ENCODE results near the gene CACNA1D.
"Not testable (repeated sequence)": the region's sequence is repeated elsewhere in the genome, so short reads cannot be mapped to it uniquely, and the experiment has no call there.

The CACNA1D gene

GRCh38 chr3:53526704-53527055 lies 32.3 kb downstream of the CACNA1D start:
- no peak for DNase-seq (ENCODE audit: low read depth)

DNA sequence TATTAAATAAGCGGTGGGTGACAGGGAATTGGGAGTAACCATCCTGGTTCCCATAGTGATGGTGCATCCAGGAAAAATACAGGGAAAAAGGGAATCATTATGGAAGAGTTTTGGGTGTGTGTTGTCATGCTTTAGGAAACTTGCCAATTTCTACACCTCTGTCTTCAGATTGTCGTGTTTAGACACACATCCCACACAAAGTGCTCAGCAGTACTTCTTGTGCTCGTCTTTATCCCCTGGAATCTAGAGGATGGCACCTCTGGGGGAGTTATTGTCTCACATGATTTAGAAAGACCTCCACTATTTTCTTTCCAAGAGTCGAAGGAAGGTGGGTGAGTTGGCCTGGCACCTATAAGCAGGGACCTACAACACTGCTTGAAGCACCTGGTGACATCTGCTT lies 35.8 kb downstream of the CACNA1D start:
- DNase-seq (ENCODE audit: low read depth) = no peak

DNA sequence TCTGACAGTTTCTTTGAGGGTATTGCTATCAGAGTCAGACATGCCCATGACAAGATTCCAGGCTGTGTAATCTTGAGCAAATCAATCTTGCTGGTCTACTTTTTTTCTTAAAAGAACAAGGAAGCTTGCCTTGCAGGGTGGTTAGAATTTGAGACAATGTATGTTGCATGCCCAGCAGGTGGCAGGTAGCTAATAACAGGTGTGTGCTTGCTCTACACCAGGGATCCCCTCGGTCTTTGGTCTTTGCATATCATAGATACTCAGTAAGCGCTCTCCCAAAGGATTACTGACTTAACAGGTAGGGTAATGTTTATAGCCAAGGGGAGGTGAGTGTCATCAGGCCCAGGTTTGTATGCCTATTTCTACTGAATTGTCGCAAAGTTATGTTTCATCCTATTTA lies 37.3 kb downstream of the CACNA1D start:
- no peak for DNase-seq (ENCODE audit: low read depth)

DNA sequence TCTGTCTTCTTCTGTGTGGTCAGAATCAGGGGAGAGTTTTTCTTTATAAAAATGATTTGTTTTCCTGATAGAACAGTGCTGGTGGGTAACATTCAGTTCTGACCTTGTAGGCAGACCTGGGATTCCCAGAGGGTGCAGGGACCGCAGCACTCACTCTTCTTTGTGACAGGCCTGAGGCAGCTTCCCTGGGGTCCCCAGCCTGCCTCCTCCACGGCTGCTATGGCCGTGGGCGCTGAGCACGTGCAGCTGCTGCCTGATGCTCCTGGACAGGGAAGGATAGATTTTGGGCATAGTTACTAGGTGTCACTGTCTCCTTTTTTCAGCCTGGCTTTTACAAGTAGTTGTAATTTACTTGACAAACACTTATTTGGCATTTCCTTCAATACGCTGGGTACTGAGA lies 39.1 kb downstream of the CACNA1D start:
- no peak for DNase-seq (ENCODE audit: low read depth)

DNA sequence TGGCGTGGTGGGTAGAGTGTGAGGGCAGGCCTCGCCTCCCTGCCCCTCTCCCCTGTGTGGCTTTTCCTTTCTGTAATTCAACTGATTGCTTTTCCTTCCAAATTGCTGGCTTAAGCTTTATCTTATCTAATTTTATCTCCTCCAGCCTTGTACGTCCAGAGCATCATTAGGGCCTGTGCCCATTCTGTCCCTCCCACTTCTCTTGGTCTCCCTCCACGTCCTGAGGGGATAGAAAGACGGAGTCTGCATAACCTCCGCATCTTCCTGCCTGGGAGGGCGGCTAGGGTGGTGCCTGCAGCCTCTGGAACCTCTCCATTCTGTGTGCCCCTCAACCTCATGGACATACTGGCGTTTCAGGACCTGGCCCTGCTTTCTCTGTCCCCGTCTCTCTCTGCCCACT lies 39.8 kb downstream of the CACNA1D start:
- DNase-seq (ENCODE audit: low read depth) = no peak

DNA sequence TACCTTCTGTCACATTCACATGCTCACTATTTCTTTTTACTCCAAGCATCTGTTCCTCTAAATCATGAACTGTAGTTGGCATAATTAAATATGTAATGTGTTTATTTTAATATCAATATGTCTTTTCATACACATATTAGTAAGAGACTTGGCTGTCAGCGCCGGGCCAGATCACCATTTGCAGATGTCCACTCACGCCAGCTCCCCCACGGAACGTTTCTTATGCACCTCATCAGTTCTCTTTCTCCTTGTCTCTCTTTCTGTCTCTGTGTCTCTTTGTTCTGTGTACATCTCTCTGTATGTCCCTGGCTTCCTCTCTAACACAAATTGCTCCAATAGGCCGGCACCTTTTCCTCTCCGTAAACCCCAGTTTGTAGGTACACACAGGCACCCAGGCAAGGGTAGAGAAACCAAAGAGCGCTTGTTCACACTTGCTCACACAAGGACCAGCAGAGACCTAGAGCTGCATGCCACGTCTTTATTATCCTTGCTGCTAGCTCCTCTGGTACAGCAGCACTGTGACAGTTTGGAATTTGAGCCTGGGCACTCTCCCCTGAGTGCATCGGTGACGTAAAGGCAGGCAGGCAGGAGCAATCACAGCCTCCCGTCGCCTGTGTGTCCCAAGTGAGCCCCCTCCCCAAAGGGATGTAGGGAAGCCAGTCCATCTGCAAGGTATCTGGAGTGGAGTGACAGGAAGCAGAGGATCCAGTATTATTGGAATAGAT lies 40.4 kb downstream of the CACNA1D start:
- no peak for DNase-seq (ENCODE audit: low read depth)

DNA sequence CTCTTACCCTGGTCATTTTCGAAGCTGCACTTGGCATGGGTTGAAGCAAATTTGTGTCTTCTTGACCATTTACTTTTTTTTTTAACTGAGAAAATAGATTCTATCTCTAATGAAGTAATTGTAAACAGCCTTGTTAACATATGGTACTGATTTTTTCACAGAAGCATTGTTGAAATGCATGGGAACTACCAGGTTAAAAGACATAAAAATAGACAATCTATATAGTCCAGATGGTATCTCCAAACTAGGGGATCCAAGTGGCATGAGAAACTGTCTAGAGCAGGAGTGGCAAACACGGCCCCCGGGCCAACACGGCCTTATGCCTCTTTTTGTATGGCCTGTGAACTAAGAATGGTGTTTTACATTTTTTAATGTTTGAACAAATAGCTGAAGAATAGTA lies 41.9 kb downstream of the CACNA1D start:
- DNase-seq (ENCODE audit: low read depth) = peak; percentile 13

DNA sequence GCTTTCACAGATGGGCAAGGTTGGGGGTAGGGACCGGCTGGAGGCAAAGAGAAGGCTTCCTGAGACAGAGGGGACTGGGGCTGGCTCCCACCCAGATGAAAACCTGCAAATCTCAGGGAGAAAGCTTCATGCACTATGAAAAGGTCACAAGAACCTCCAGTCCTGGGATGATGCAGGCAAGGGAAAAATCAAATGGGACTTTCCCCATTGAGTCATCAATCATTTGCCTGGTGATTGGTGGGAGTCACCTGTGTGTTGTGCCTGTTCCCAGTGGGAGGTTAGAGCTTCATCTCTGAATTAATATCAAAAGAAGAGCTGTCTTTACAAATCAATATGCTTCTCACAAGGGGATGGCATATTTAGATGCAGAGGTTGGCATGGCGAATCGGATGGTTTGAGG lies 49.9 kb downstream of the CACNA1D start:
- DNase-seq (ENCODE audit: low read depth) = no peak

GRCh38 chr3:53545310-53545995 lies 51.0 kb downstream of the CACNA1D start:
- DNase-seq (ENCODE audit: low read depth) = no peak

GRCh38 chr3:53545996-53546359 lies 51.6 kb downstream of the CACNA1D start:
- no peak for DNase-seq (ENCODE audit: low read depth)

GRCh38 chr3:53547327-53547726 lies 52.9 kb downstream of the CACNA1D start:
- DNase-seq (ENCODE audit: low read depth) = no peak

- DNase-seq (ENCODE audit: low read depth) = no peak
Measured at GRCh38 chr3:53550005-53550620, 55.7 kb downstream of the CACNA1D start.

- DNase-seq (ENCODE audit: low read depth) = no peak
Measured at GRCh38 chr3:53551324-53551723, 56.9 kb downstream of the CACNA1D start.

DNA sequence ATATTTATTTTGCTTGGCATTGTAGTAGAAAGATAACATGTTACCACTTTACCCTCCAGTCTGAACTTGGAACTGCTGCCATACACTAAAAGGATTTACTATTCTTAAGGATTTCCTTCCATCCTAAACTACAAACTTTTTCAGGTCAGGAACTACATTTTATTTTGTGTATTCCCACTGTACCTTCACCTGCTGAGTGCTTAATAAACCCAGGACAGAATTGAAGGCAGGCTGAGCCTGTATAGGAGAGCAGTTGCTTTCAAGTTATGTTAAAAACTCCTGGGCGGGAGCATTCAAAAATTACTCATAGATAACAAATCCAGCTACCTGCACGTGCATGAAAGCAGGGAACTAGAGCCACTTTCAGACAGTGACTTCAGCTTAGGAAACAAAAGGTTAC lies 58.3 kb downstream of the CACNA1D start:
- no peak for DNase-seq (ENCODE audit: low read depth)

GRCh38 chr3:53553200-53553599 lies 58.8 kb downstream of the CACNA1D start:
- no peak for DNase-seq (ENCODE audit: low read depth)

DNA sequence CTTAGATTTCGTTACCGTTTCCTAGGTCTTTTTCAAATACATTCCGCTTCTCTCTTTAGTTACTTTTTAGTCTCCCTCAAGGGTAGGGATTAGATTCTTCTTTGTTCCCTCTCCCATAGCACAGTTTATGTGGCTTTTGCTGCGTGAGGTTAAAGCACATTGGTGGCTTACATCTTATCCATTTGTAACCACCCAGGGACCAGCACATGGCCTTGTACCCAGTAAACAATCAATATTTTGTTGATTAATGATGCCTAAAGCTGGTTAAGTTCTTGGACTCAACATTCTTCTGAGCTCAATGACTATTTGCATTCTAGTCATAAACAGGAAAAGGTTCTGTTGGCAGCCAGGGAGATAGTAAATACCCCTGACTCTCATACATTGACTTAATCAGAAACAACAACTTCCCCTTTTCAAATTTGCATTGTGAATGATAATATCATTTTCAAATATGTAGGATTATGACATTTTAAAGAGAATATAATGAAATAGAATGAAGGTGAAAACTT lies 60.2 kb downstream of the CACNA1D start:
- no peak for DNase-seq (ENCODE audit: low read depth)

DNA sequence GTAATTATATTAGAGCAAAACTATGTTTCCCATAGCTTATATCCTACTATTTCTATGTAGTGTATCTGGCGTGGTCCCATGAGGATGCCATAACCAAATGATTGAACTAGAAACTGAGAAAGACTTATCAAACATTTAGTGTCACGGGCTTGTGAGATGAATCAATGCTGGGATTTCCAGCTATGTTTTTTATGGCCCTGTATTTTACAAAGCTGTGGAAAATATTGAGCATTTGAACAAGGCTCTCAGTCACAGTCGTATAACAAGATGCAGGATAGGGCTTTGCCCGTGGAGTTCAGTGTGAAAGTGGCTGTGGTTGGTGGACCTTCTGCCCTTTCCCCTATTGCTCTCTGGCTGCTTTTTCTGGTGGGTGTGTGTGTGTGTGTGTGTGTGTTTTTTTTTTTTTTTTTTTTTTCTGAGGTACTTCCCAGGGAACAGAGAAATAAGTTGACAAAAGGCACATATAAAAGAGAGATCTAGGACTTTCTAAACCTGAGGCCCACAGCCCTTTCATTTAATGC lies 60.7 kb downstream of the CACNA1D start:
- no peak for DNase-seq (ENCODE audit: low read depth)

DNA sequence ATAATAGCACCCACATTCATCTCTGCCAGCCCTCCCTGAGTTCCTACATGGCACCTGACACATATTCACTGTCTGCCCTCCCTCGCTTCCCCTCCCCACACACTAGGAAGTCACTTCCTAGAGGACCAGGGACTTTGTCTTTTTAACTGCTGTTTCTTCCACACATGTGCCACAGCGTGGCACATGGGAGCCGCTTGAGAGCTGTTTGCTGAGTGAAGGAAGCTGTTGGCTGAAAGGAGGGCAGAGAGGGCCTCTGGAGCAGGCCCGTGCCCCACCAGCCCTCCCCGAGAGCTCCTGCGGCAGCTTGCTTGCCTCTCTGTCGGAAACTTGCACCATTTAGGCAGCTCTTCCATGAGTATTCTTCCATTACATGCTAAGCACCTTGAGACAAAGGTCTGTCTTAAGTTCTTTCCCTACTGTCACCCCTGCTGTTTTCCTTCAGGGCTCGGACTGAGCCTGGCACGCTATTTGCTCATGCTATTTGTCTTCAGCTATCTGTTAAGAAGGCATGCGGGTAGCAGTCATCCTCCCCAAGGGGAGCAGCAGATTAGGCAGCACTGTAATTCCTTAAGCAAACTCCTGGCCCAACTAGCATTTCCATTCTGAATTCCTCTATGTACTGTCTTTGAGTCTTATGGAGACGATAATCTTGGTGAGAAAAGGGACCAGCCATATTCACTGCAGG lies 72.2 kb downstream of the CACNA1D start:
- no peak for DNase-seq (ENCODE audit: low read depth)

DNA sequence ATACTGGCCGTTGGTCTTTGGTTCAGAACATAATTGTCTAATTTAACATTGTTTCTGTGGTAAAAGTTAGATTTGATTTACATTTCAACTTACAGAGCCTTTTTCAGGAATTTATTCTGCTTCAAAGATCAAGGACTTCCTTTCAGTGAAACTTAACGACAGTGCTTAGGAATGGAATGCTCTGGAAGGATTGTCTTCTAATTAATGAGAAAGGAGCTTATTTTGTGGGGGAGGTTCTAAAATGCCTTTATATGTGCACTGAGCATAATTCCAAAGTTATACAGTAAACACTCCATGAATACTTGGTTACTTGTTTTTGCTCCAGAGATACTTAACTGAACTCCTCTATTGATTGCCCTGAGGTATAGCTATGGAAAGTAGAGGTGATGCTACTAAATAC lies 75.7 kb downstream of the CACNA1D start:
- DNase-seq (ENCODE audit: low read depth) = no peak

DNA sequence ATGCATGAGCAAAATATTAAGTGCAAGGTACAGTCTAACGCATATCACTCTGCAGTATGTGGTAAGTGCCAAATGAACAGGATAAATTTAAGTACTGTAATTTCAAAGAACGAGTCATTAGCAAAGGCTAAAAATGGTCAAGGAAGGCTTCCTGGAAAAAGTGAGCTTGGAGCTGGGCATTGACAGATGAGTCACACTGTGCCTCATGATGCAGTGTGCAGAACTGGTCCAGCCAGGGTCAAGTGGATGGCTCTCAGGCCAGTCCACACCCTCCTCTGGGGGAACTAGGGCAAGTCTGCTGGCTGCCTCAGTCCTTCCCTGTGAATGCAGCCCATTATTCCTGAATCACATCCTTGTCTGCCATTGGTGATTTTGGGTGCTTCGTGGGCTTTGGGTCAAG lies 76.3 kb downstream of the CACNA1D start:
- DNase-seq (ENCODE audit: low read depth) = no peak

- DNase-seq (ENCODE audit: low read depth) = no peak
Measured at GRCh38 chr3:53571264-53571663, 76.9 kb downstream of the CACNA1D start.

- not testable (repeated sequence) for DNase-seq (ENCODE audit: low read depth)
Measured at GRCh38 chr3:53572184-53572583, 77.8 kb downstream of the CACNA1D start.

DNA sequence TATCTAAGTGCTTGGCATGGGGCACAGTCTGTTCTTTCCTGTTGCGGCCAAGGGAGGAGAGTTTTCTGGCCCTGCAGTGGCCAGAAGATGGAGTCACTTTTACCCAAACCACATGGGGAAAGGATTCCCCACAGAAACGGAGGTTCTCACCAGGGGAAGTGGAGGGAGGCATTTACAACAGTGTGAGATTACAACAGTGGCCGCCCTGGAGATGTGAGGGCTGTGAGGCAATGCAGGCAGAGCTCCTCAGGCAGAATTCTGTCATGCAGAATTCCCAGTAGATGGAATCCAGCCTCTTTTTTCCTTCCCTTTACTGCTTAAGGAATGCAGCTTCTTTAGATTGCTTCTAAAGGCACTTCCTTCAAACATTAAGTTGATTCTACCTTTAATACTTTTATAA lies 83.1 kb downstream of the CACNA1D start:
- no peak for DNase-seq (ENCODE audit: low read depth)

Data from fibroblast of the conjunctiva (primary cell).